ENCODE measurements around the gene CHPF2. TPM values are rescaled to one million over a fixed set of nuclear protein-coding genes. Genes with fewer than 3 reads are reported as not detected.

The CHPF2 gene
- total RNA-seq, 4 donors from 2014 or later, result 11.1 to 16.1 (median 14.1) TPM

DNA sequence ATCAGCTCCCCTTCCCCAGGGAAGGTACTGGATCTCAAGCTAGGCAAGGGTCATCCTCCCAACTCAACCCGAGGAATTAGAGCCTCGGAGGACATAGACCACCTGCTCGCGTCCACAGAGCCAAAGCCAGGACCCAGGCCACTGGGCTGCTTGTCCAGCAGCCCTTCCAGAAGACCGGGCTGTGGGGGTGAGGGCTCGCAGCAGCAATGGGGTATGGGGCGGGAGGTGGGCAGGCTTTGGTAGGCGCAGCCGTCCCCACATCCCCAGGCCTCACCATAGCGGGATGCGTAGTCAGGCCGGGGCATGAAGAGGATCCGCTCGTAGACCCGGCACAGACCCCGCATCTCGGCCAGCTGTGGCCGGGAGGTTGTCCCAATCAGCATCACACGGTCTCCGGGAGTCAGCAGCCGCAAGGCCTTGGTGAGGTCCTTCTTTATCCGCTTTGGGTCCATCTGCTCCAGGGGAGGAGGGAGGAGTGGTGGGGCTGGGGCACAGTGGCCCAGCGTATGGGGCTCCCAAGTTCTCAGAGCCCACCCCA, 40.2 kb upstream of the CHPF2 start:
- Histone ChIP-seq H3K27ac (peak overlapping the region; percentile 46 to 74 (median 64)), H3K9me3 (no peaks in the 10 kb centered on the region), H3K4me1 (peaks cover 7 to 15% of the 10 kb centered on the region in 2 donors), H3K36me3 (no peaks in the 10 kb centered on the region), H3K4me3 (no peak overlapping the region), H3K27me3 (no peaks in the 10 kb centered on the region)
- TF ChIP-seq POLR2A (IDR thresholded peaks at IDR 0.05), result no peak
- TF ChIP-seq, protein P1, sequence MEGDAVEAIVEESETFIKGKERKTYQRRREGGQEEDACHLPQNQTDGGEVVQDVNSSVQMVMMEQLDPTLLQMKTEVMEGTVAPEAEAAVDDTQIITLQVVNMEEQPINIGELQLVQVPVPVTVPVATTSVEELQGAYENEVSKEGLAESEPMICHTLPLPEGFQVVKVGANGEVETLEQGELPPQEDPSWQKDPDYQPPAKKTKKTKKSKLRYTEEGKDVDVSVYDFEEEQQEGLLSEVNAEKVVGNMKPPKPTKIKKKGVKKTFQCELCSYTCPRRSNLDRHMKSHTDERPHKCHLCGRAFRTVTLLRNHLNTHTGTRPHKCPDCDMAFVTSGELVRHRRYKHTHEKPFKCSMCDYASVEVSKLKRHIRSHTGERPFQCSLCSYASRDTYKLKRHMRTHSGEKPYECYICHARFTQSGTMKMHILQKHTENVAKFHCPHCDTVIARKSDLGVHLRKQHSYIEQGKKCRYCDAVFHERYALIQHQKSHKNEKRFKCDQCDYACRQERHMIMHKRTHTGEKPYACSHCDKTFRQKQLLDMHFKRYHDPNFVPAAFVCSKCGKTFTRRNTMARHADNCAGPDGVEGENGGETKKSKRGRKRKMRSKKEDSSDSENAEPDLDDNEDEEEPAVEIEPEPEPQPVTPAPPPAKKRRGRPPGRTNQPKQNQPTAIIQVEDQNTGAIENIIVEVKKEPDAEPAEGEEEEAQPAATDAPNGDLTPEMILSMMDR (IDR thresholded peaks at IDR 0.05 in 4 of 5, conservative IDR thresholded peaks at IDR 0.05 in 1 of 5), result no peak
- intact Hi-C loops (cut with DNase I; ENCODE audit: low total_unique reads) (loop anchor here (10.0 kb wide), 1 partner anchor 113 kb away; no protein-coding TSS in a partner anchor), in situ Hi-C loops (cut with MboI; ENCODE audit: low sequenced_read_pairs in 4 of 4) (no loop called here)
- DNase-seq (no peak), ATAC-seq (no peak)

DNA sequence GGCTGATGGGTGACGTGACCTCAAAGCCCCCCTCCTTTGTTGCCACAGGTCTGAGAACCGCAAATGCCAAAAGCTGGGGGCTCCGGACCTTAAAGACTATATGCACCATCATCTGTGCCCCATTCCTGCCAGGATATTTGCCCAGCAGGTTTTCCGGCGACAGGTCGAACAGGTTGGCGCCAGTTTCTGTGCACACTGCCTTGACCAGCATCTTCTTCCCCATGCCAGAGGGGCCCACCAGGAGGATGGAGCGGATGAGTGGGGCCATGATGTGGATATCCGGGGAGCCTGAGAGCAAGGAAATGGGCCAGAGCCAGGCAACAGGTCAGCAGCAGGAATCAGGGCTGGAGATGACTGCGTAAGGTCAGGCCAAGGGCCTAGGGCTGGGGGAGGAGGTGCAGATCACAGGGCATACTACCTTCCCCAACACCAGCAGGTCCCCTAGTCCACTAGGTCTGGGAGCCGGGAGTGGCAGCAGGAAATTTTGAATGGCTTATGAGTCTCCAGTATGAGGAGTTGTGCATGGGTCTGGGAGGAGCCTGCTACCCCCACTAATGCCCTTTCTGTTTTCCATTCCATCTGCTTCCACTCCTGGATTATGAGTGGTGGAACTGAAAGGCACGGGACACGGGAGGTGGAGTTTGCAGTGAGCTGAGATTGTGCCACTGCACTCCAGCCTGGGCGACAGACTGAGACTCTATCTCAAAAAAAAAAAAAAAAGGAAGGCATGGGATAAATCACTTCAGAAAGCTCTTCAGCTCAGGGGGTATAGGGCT, 38.9 kb upstream of the CHPF2 start:
- no peak for TF ChIP-seq POLR2A (IDR thresholded peaks at IDR 0.05)
- TF ChIP-seq, protein P1 (IDR thresholded peaks at IDR 0.05 in 4 of 5, conservative IDR thresholded peaks at IDR 0.05 in 1 of 5), result no peak
- Histone ChIP-seq H3K4me1 (peaks cover 1 to 9% of the 10 kb centered on the region in 2 donors), H3K27ac (no peak overlapping the region), H3K4me3 (no peak overlapping the region), H3K27me3 (no peaks in the 10 kb centered on the region), H3K36me3 (no peaks in the 10 kb centered on the region), H3K9me3 (no peaks in the 10 kb centered on the region)
- DNase-seq, result no peak
- in situ Hi-C loops (cut with MboI; ENCODE audit: low sequenced_read_pairs in 4 of 4) (no loop called here), intact Hi-C loops (cut with DNase I; ENCODE audit: low total_unique reads) (loop anchor here (10.0 kb wide), 1 partner anchor 111 kb away; no protein-coding TSS in a partner anchor)
- no peak for ATAC-seq

DNA sequence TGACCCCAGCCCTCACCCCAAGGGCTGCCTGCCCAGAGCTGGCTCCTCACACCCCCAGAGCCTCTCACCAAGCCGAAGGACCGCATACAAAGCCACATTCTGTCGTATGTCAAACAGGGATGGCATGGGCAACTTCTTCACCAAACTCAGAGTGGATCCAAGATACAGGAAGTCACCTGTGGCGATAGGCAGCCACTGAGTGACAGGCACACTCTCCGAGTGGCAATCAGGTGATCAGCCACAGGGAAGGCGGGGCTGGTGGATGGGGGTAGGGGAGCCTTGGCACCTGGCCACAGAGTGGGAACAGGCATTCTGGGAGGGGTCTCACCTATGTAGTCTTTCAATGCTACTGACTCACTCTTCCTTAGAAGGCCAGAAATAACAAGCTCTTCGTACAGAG, 38.1 kb upstream of the CHPF2 start:
- in situ Hi-C loops (cut with MboI; ENCODE audit: low sequenced_read_pairs in 4 of 4) (no loop called here), intact Hi-C loops (cut with DNase I; ENCODE audit: low total_unique reads) (loop anchor here (10.0 kb wide), 1 partner anchor 111 kb away; no protein-coding TSS in a partner anchor)
- H3K27ac ChIP-seq, result no peak overlapping the region
- H3K4me1 ChIP-seq, result peaks cover 0 to 8% of the 10 kb centered on the region in 2 donors
- no peaks in the 10 kb centered on the region for H3K9me3 ChIP-seq
- ATAC-seq, result no peak
- peaks cover 0 to under 1% (median under 1%) of the 10 kb centered on the region in 3 donors for H3K27me3 ChIP-seq
- TF ChIP-seq, protein P1 (IDR thresholded peaks at IDR 0.05 in 4 of 5, conservative IDR thresholded peaks at IDR 0.05 in 1 of 5), result no peak
- TF ChIP-seq POLR2A (IDR thresholded peaks at IDR 0.05), result no peak
- no peak overlapping the region for H3K4me3 ChIP-seq
- DNase-seq, result no peak
- no peaks in the 10 kb centered on the region for H3K36me3 ChIP-seq

DNA sequence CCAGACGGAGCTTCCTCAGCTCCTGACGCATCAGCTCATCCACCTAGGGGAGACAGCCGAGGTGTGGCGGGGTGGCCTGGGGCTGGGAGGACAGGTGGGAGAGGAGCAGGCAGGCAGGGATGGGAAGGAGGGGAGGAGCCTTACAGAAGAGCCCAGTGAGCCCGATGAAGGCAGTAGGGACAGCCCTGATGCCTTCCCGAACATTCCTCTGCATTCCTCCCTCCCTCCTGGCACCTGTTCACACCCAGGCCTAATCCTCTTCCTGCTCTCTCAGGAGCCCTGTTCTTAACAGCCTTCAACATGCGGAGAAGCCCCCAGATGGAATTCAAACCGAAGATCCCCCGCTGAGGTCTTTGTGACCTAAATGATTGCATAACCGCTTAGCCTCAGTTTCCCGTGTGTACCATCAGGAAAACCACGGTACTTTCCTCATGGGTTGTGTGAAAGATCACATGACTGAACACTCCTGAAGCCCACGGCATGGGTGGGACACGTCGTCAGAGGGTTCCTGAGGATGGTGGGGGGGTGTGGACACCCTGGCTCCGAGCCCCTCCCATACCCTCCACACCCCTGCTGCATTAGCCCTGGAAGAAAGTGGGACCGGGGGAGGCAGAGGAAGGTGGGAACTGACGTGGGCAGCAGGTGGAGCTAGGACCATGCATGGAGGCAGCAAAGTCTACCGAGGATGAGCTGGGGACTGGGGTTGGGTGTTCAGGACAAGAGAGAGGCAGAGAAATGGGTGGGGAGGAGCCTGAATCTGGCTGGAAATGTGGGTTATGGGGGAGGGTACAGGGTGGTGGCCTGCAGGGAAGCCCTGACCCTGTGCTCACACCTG, 36.5 kb upstream of the CHPF2 start:
- in situ Hi-C loops (cut with MboI; ENCODE audit: low sequenced_read_pairs in 4 of 4), result no loop called here
- no peak for ATAC-seq

More for the DNA sequence above, 36.5 kb upstream of the CHPF2 start:
- DNase-seq, result no peak
- Histone ChIP-seq H3K27me3 (peaks cover 0 to 6% (median 4%) of the 10 kb centered on the region in 3 donors), H3K4me1 (peaks cover 0 to 8% of the 10 kb centered on the region in 2 donors), H3K36me3 (no peaks in the 10 kb centered on the region), H3K27ac (no peak overlapping the region), H3K9me3 (no peaks in the 10 kb centered on the region), H3K4me3 (no peak overlapping the region)
- TF ChIP-seq POLR2A (IDR thresholded peaks at IDR 0.05), result no peak
- TF ChIP-seq, protein P1 (IDR thresholded peaks at IDR 0.05 in 4 of 5, conservative IDR thresholded peaks at IDR 0.05 in 1 of 5), result no peak
- intact Hi-C loops (cut with DNase I; ENCODE audit: low total_unique reads), result loop anchor here (10.0 kb wide), 1 partner anchor 109 kb away; no protein-coding TSS in a partner anchor

Measured in gastrocnemius medialis (tissue), 4 donors.